GM18520 (cell line): ENCODE measurements around the gene DISC1.

Source experiments
- ATAC-seq: cut with Tn5 transposase; IDR thresholded peaks from one replicate; pipeline ENCODE4 v1.9.1; 2021; ENCODE audit not compliant: unreplicated experiment

The DISC1 gene

GRCh38 chr1:231921646-231922345, 295.2 kb downstream of the DISC1 start:
- ATAC-seq = no peak

GRCh38 chr1:231923491-231924041, 297.0 kb downstream of the DISC1 start:
- ATAC-seq = no peak

- no peak for ATAC-seq
These were observed 297.6 kb downstream of the DISC1 start for GRCh38 chr1:231924180-231924579.

- ATAC-seq = no peak
These were observed 299.3 kb downstream of the DISC1 start for GRCh38 chr1:231925864-231926263.

GRCh38 chr1:231926340-231926739, 299.8 kb downstream of the DISC1 start:
- ATAC-seq = no peak

- ATAC-seq = no peak
These were observed 300.3 kb downstream of the DISC1 start for GRCh38 chr1:231926933-231927332.

- no peak for ATAC-seq
These were observed 300.8 kb downstream of the DISC1 start for GRCh38 chr1:231927431-231927830.

GRCh38 chr1:231929311-231929710, 302.7 kb downstream of the DISC1 start:
- ATAC-seq = no peak

GRCh38 chr1:231930257-231930947, 303.8 kb downstream of the DISC1 start:
- ATAC-seq = no peak

- ATAC-seq = no peak
These were observed 304.6 kb downstream of the DISC1 start for GRCh38 chr1:231931146-231931545.

GRCh38 chr1:231931846-231932454, 305.4 kb downstream of the DISC1 start:
- ATAC-seq = no peak

- ATAC-seq = no peak
These were observed 307.4 kb downstream of the DISC1 start for GRCh38 chr1:231933711-231934626.

GRCh38 chr1:231934797-231935196, 308.2 kb downstream of the DISC1 start:
- no peak for ATAC-seq

- no peak for ATAC-seq
These were observed 309.3 kb downstream of the DISC1 start for GRCh38 chr1:231935856-231936255.

GRCh38 chr1:231936983-231937775, 310.6 kb downstream of the DISC1 start:
- ATAC-seq = no peak

- no peak for ATAC-seq
These were observed 311.6 kb downstream of the DISC1 start for GRCh38 chr1:231938211-231938610.

GRCh38 chr1:231938711-231939110, 312.1 kb downstream of the DISC1 start:
- ATAC-seq = no peak

- ATAC-seq = no peak
These were observed 312.5 kb downstream of the DISC1 start for GRCh38 chr1:231939118-231939517.

- ATAC-seq = no peak
These were observed 313.5 kb downstream of the DISC1 start for GRCh38 chr1:231940116-231940515.

- ATAC-seq = no peak
These were observed 314.1 kb downstream of the DISC1 start for GRCh38 chr1:231940701-231941100.
